ENCODE data around the gene FOXA1.

DNA sequence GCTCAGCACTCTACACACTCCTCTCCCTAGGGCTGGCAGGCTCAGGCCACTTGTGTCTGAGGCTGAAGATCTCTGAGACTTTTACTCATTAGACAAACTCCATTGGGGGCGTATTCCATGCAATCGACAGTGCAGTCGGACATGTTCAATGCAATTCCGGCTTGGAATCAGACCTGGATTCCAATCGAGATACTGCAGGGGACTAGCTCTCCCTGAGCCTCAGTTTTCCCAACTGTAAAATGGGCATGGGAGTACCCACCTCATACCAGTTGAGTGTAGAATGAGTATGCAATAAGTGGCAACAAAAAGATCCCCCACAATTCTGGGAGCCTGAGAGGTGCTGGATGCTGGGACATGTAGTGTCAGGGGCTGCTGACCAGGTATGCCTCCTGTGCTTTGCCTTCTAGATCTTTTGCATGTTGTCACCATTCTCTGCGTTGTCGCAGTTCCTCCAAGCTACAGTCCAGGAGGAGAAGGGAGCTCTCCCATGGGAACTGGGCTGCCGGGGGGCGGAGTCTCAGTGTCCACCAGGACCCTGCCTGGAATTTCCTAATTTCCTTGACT is 8.7 kb upstream of the FOXA1 start:
- TF ChIP-seq, protein P1, sequence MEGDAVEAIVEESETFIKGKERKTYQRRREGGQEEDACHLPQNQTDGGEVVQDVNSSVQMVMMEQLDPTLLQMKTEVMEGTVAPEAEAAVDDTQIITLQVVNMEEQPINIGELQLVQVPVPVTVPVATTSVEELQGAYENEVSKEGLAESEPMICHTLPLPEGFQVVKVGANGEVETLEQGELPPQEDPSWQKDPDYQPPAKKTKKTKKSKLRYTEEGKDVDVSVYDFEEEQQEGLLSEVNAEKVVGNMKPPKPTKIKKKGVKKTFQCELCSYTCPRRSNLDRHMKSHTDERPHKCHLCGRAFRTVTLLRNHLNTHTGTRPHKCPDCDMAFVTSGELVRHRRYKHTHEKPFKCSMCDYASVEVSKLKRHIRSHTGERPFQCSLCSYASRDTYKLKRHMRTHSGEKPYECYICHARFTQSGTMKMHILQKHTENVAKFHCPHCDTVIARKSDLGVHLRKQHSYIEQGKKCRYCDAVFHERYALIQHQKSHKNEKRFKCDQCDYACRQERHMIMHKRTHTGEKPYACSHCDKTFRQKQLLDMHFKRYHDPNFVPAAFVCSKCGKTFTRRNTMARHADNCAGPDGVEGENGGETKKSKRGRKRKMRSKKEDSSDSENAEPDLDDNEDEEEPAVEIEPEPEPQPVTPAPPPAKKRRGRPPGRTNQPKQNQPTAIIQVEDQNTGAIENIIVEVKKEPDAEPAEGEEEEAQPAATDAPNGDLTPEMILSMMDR (IDR thresholded peaks at IDR 0.05 in 4 of 5, conservative IDR thresholded peaks at IDR 0.05 in 1 of 5) = no peak
- TF ChIP-seq POLR2A (IDR thresholded peaks at IDR 0.05) = no peak

Data from gastrocnemius medialis (tissue), 4 donors.